Body of pancreas (tissue), 4 donors: ENCODE results near the gene SLC1A2.

Source experiments
- POLR2A ChIP-seq, 3 donors: fragments of 450-650 bp; IDR thresholded peaks; one replicate each; pipeline ENCODE4 v1.6.1; 2016; ENCODE audit warnings: antibody characterized with exemption in 3 of 3, mild to moderate bottlenecking in 2 of 3
- TF ChIP-seq, protein P1 (sequence below), 7 experiments: fragments of 450-650 bp in 4 of 7; fragments of 200-600 bp in 3 of 7; sonication (generic) in 3 of 7; IDR thresholded peaks; one replicate each; pipeline ENCODE4 v1.5.1; 2016 to 2019; ENCODE audit warnings: antibody characterized with exemption in 7 of 7

- no peak for TF ChIP-seq POLR2A (IDR thresholded peaks at IDR 0.05)
- TF ChIP-seq, protein P1, sequence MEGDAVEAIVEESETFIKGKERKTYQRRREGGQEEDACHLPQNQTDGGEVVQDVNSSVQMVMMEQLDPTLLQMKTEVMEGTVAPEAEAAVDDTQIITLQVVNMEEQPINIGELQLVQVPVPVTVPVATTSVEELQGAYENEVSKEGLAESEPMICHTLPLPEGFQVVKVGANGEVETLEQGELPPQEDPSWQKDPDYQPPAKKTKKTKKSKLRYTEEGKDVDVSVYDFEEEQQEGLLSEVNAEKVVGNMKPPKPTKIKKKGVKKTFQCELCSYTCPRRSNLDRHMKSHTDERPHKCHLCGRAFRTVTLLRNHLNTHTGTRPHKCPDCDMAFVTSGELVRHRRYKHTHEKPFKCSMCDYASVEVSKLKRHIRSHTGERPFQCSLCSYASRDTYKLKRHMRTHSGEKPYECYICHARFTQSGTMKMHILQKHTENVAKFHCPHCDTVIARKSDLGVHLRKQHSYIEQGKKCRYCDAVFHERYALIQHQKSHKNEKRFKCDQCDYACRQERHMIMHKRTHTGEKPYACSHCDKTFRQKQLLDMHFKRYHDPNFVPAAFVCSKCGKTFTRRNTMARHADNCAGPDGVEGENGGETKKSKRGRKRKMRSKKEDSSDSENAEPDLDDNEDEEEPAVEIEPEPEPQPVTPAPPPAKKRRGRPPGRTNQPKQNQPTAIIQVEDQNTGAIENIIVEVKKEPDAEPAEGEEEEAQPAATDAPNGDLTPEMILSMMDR (IDR thresholded peaks at IDR 0.05), result no peak
These were observed 193.3 kb downstream of the SLC1A2 start for GRCh38 chr11:35225946-35226520.
